T-helper 22 cell (primary cell): ENCODE measurements around the gene PRKAA1.
"Not testable (repeated sequence)": the region's sequence is repeated elsewhere in the genome, so short reads cannot be mapped to it uniquely, and the experiment has no call there.

ENCODE experiments used
- DNase-seq: peaks from one replicate; pipeline ENCODE4 v3.0.0-alpha.2; 2020; ENCODE audit warnings: low read depth

Gene PRKAA1

DNA sequence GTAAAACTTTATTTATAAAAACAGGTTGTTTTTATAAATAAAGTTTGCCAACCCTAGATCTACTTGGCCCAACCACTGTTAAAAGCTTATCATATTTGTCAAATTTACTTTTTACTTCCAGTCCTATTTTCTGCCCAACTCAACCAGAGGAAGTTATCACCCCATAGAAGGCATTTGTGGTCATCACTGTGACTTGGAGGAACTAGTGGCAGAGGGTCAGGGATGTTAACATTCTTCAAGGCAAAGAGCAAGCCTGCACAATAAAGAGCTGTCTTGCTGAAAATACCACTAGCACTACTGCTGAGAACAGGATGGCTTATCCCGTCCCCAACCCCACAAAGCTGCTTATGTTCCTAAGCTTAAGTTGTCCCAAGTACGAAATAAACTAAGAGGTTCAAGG is 64.7 kb downstream of the PRKAA1 start:
- no peak for DNase-seq

DNA sequence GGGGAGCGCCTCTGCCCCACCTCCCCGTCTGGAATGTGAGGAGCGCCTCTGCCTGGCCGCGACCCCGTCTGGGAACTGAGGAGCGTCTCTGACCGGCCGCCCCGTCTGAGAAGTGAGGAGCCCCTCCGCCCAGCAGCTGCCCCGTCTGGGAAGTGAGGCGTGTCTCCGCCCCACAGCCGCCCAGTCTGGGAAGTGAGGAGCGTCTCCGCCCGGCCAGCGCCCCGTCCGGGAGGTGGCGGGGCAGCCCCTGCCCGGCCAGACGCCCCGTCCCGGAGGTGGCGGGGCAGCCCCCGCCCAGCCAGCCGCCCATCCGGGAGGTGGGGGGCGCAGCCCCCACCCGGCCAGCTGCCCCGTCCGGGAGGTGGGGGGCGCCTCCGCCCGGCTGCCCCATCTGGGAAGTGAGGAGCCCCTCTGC is 75.7 kb downstream of the PRKAA1 start:
- not testable (repeated sequence) for DNase-seq

DNA sequence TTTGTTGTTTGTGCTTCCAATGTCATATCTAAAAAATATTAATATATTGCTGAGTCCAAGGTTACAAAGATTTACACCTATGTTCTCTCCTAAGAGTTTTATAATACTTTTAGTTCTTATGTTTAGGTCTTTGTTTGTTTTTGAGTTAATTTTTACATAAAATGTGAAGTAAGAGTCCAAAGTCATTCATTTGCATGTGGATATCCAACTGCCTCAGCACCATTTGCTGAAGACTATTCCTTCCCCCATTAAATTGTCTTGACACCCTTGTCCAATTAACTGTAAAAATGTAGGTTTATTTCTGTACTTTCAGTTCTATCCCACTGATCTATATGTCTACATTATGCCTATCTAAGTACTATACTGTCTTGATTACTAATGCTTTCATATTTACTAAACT is 78.1 kb downstream of the PRKAA1 start:
- DNase-seq, result no peak

DNA sequence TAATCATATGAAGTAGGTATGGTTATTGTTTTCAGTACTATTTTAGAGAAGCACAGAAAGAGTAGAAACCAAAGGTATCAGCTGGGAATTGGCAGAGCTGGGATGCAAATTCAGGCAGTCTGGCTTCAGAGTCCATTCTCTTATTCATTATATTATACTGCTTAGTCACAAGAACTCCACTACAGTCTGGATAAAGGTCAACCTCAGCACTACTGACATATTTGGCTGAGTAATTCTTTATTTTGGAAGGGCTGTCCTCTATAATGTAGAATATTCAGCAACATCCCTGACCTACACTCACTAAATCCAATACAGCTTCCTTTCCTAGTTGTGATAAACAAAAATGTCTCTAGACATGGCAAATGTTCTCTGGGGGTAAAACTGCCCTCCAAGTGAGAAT is 80.9 kb downstream of the PRKAA1 start:
- no peak for DNase-seq

DNA sequence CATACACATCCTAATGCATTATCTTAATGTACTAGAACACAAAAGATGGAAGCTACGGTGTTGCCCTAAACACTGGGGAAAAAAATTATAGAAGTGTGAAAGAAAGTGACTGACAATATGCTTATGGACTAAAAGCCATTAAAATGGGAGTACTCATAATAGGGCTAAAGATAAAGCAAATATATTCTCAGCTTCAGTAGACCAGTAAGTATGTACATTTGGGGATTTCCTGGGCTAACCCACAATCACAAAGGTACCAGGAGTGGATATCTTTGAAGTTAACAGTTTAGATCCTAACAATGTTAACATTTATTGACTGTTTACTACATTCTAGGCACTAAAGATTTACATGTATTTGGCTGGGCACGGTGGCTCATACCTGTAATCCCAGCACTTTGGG is 81.6 kb downstream of the PRKAA1 start:
- DNase-seq, result no peak

GRCh38 chr5:40716000-40716399 is 82.2 kb downstream of the PRKAA1 start:
- no peak for DNase-seq

DNA sequence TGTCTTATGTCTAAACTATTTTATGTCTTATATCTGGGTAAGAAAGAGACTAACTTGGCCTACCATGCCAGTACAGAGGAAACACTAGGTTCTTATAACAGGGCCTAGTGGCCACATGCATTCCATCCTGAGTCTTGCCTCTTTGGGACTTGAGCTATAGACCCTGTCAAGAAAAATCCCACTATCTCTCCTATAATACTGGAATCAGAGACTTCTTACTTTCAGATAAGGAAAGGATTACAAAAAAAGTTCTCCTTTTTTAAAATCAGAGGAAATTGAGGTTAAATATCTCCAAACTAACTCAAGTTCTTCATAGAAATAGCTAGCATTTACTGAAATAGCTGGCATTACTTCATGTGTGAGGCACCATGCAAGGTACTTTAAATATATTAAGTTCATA is 84.2 kb downstream of the PRKAA1 start:
- DNase-seq, result no peak

GRCh38 chr5:40710575-40710974 is 87.6 kb downstream of the PRKAA1 start:
- DNase-seq, result not testable (repeated sequence)
